BLaER1 (cell line): ENCODE results near the gene PARP15.

Source experiments
- H3K27ac ChIP-seq: shearing (Covaris generic); formaldehyde crosslinking; 2 replicates; pipeline ENCODE4 v1.8.1; 2022
- H3K27me3 ChIP-seq: shearing (Covaris generic); formaldehyde crosslinking; 2 replicates; pipeline ENCODE4 v1.8.1; 2022
- H3K36me3 ChIP-seq: shearing (Covaris generic); formaldehyde crosslinking; 2 replicates; pipeline ENCODE4 v1.8.1; 2022
- H3K4me1 ChIP-seq: shearing (Covaris generic); formaldehyde crosslinking; 2 replicates; pipeline ENCODE4 v1.8.1; 2022
- H3K4me2 ChIP-seq: shearing (Covaris generic); formaldehyde crosslinking; 2 replicates; pipeline ENCODE4 v1.8.1; 2022
- H3K4me3 ChIP-seq: shearing (Covaris generic); formaldehyde crosslinking; 2 replicates; pipeline ENCODE4 v1.8.1; 2022
- H3K9ac ChIP-seq: shearing (Covaris generic); formaldehyde crosslinking; 2 replicates; pipeline ENCODE4 v1.8.1; 2022
- H3K9me3 ChIP-seq: shearing (Covaris generic); formaldehyde crosslinking; 2 replicates; pipeline ENCODE4 v1.8.1; 2022
- H4K20me1 ChIP-seq: shearing (Covaris generic); formaldehyde crosslinking; 2 replicates; pipeline ENCODE4 v1.8.1; 2022
- Cebpa-rat ChIP-seq: shearing (Covaris generic); IDR thresholded peaks from 2 replicates; pipeline ENCODE4 v1.8.1; 2022

The PARP15 gene

GRCh38 chr3:122660297-122660974 lies 83.0 kb downstream of the PARP15 start:
- H3K27ac ChIP-seq = no peak overlapping the region
- no peak overlapping the region for H3K4me2 ChIP-seq
- no peak overlapping the region for H3K4me3 ChIP-seq
- H3K9me3 ChIP-seq = peaks cover 16% of the 10 kb centered on the region
- no peak for TF ChIP-seq Cebpa-rat
- H3K36me3 ChIP-seq = no peaks in the 10 kb centered on the region
- H3K27me3 ChIP-seq = no peaks in the 10 kb centered on the region
- peaks cover 11% of the 10 kb centered on the region for H3K4me1 ChIP-seq
- no peaks in the 10 kb centered on the region for H4K20me1 ChIP-seq
- no peak overlapping the region for H3K9ac ChIP-seq

- no peak for TF ChIP-seq Cebpa-rat
- H3K4me3 ChIP-seq = no peak overlapping the region
- no peak overlapping the region for H3K27ac ChIP-seq
- H3K36me3 ChIP-seq = no peaks in the 10 kb centered on the region
- no peak overlapping the region for H3K4me2 ChIP-seq
- no peaks in the 10 kb centered on the region for H4K20me1 ChIP-seq
- peaks cover 16% of the 10 kb centered on the region for H3K9me3 ChIP-seq
- peaks cover 11% of the 10 kb centered on the region for H3K4me1 ChIP-seq
- H3K9ac ChIP-seq = no peak overlapping the region
- no peaks in the 10 kb centered on the region for H3K27me3 ChIP-seq
Measured at GRCh38 chr3:122661633-122662032, 84.2 kb downstream of the PARP15 start.

GRCh38 chr3:122662505-122662904 lies 85.1 kb downstream of the PARP15 start:
- Histone ChIP-seq H3K9ac (no peak overlapping the region), H3K9me3 (peaks cover 16% of the 10 kb centered on the region), H4K20me1 (no peaks in the 10 kb centered on the region), H3K4me3 (no peak overlapping the region), H3K27me3 (no peaks in the 10 kb centered on the region), H3K27ac (no peak overlapping the region), H3K4me1 (peaks cover 11% of the 10 kb centered on the region), H3K36me3 (no peaks in the 10 kb centered on the region), H3K4me2 (no peak overlapping the region)
- no peak for TF ChIP-seq Cebpa-rat

GRCh38 chr3:122665226-122665786 lies 87.9 kb downstream of the PARP15 start:
- TF ChIP-seq Cebpa-rat = no peak
- Histone ChIP-seq H4K20me1 (no peaks in the 10 kb centered on the region), H3K9me3 (peaks cover 22% of the 10 kb centered on the region), H3K27me3 (no peaks in the 10 kb centered on the region), H3K4me3 (no peak overlapping the region), H3K9ac (no peak overlapping the region), H3K36me3 (no peaks in the 10 kb centered on the region), H3K4me2 (no peak overlapping the region), H3K27ac (no peak overlapping the region), H3K4me1 (no peaks in the 10 kb centered on the region)

DNA sequence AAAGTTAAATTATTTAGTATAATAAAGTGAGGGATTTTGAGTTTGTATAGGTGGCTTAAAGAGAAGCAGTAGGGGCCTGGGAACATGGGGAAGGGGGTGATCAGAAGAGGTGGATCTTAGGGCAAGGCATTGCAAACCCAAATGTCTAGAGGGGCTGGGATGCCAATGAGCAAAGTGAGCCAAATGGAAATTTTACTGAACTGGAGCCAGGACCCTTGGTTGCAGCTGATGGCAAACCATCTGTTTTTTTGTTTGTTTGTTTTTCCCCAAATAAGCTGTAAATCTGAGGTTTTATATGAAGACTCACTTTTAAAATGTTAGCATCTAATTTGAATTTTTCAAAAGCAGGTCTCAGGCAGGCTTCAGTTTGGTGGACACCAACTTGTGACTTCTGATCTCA lies 88.4 kb downstream of the PARP15 start:
- H3K4me3 ChIP-seq = no peak overlapping the region

DNA sequence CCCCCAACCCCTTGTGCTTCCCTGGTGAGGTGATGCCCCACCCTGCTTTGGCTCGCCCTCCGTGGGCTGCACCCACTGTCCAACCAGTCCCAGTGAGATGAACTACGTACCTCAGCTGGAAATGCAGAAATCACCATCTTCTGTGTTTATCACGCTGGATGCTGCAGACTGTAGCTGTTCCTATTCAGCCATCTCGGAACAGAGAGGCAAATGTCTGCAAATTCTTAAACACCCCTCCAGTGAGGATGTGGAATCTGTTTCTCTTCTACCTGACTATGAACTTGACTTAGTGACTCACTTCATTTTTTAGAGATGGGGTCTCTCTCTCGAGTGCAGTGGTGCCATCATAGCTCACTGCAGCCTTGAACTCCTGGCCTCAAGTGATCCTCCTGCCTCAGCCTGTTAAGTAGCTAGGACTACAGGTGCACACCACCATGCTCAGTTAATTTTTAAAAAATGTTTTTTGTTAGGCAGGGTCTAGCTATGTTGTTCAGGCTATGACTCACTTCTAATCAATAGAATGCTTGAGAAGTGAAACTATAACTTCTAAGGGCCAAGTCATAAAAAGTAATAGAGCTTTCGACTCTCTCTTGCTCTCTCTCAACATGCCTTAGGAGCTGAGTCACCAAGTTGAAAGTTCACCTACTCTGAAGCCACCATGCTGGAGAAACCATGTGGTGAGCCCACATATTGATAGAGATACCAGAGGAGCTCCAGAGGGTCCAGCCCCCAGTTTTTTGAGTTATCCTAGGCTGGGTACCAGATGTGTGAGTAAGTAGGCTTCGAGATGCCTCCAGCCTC lies 91.7 kb downstream of the PARP15 start:
- no peak overlapping the region for H3K27ac ChIP-seq
- H3K4me2 ChIP-seq = no peak overlapping the region
- H3K4me3 ChIP-seq = no peak overlapping the region
- no peaks in the 10 kb centered on the region for H3K36me3 ChIP-seq
- H3K4me1 ChIP-seq = no peaks in the 10 kb centered on the region
- H3K9ac ChIP-seq = no peak overlapping the region
- H3K27me3 ChIP-seq = no peaks in the 10 kb centered on the region
- H4K20me1 ChIP-seq = no peaks in the 10 kb centered on the region
- no peak for TF ChIP-seq Cebpa-rat
- H3K9me3 ChIP-seq = peaks cover 6% of the 10 kb centered on the region; the same call in 1 of the 2 replicates

More for the DNA sequence above, 88.4 kb downstream of the PARP15 start:
- Histone ChIP-seq H3K9ac (no peak overlapping the region), H3K36me3 (no peaks in the 10 kb centered on the region), H3K9me3 (peaks cover 17% of the 10 kb centered on the region), H3K4me2 (no peak overlapping the region), H3K27ac (no peak overlapping the region), H4K20me1 (no peaks in the 10 kb centered on the region), H3K4me1 (no peaks in the 10 kb centered on the region), H3K27me3 (no peaks in the 10 kb centered on the region)
- no peak for TF ChIP-seq Cebpa-rat

DNA sequence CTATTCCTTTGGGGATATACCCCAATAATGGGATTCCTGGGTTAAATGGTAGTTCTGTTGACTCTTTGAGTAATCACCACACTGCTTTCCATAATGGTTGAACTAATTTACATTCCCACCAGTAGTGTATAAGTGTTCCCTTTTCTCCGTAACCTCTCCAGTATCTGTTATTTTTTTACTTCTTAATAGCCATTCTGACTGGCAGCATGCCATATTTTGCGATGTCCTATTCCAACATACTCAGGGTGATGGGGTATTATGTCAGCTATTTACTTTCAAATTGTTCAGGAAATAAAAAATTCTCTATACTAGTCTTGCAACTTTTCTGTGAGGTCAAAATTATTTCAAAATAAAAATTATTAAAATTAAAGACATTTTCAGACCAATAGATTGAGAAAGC lies 94.1 kb downstream of the PARP15 start:
- Histone ChIP-seq H3K4me2 (no peak overlapping the region), H3K27me3 (no peaks in the 10 kb centered on the region), H3K4me3 (no peak overlapping the region), H3K9me3 (peaks cover 12% of the 10 kb centered on the region), H3K36me3 (no peaks in the 10 kb centered on the region), H3K4me1 (no peaks in the 10 kb centered on the region), H3K27ac (no peak overlapping the region), H4K20me1 (no peaks in the 10 kb centered on the region), H3K9ac (no peak overlapping the region)
- TF ChIP-seq Cebpa-rat = no peak

GRCh38 chr3:122674339-122674738 lies 96.9 kb downstream of the PARP15 start:
- Histone ChIP-seq H3K4me1 (peaks cover 13% of the 10 kb centered on the region), H3K36me3 (no peaks in the 10 kb centered on the region), H3K9me3 (peaks cover 6% of the 10 kb centered on the region; the same call in 1 of the 2 replicates), H3K9ac (no peak overlapping the region), H3K4me2 (no peak overlapping the region), H4K20me1 (no peaks in the 10 kb centered on the region), H3K4me3 (no peak overlapping the region), H3K27ac (no peak overlapping the region), H3K27me3 (no peaks in the 10 kb centered on the region)
- no peak for TF ChIP-seq Cebpa-rat

DNA sequence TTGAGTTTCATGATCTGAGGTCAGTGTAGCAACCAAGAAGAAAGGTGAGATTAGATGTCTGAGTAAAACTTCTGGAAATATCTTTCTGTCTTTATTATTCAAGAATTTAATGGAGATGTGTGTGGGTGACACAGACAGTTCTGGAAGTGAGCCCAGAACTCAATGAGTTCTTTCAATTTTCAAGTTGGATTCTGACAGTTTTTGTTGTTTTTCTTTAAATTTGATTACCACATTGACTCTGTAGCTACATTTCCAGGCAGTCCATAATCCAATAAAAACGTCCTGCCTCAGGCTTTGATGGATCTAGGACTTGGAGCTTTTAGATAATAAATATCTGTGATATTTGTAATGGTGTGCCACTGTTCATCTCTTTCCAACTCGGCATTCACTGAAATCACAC lies 99.3 kb downstream of the PARP15 start:
- Histone ChIP-seq H3K4me3 (no peak overlapping the region), H3K27me3 (no peaks in the 10 kb centered on the region), H4K20me1 (no peaks in the 10 kb centered on the region), H3K9me3 (peaks cover 6% of the 10 kb centered on the region; the same call in 1 of the 2 replicates), H3K27ac (no peak overlapping the region), H3K9ac (no peak overlapping the region), H3K4me1 (peaks cover 26% of the 10 kb centered on the region), H3K36me3 (no peaks in the 10 kb centered on the region), H3K4me2 (no peak overlapping the region)
- no peak for TF ChIP-seq Cebpa-rat

- Histone ChIP-seq H3K4me2 (no peak overlapping the region), H4K20me1 (no peaks in the 10 kb centered on the region), H3K36me3 (no peaks in the 10 kb centered on the region), H3K4me3 (no peak overlapping the region), H3K27ac (no peak overlapping the region), H3K4me1 (peaks cover 31% of the 10 kb centered on the region), H3K9me3 (peaks cover 6% of the 10 kb centered on the region; the same call in 1 of the 2 replicates), H3K27me3 (no peaks in the 10 kb centered on the region), H3K9ac (no peak overlapping the region)
- TF ChIP-seq Cebpa-rat = no peak
Measured at GRCh38 chr3:122677216-122677615, 99.8 kb downstream of the PARP15 start.
